ENCODE measurements around the gene FMNL2.

GRCh38 chr2:152492911-152493310 is 157.9 kb downstream of the FMNL2 start:
- no peak for TF ChIP-seq REST (IDR thresholded peaks at IDR 0.05; ENCODE audit: insufficient read depth in 1 of 2, low read depth in 2 of 2, low read length in 1 of 2)
- no peak for TF ChIP-seq CTCF (IDR thresholded peaks at IDR 0.05)
- TF ChIP-seq SIN3A (IDR thresholded peaks at IDR 0.05; ENCODE audit: borderline replicate concordance, insufficient read depth, low read depth, low read length): no peak
- TF ChIP-seq POLR2AphosphoS5 (IDR thresholded peaks at IDR 0.05; ENCODE audit: low read depth, low read length): no peak
- TF ChIP-seq TCF7L2 (IDR thresholded peaks at IDR 0.05; ENCODE audit: low read depth, low read length): no peak

Measured in Panc1 (cell line).